ENCODE results near the gene KATNAL1. TPM values are rescaled to one million over a fixed set of nuclear protein-coding genes. Genes with fewer than 3 reads are reported as not detected.
A peak's percentile ranks its signal among the peaks of the same experiment; 100 is the strongest.

KATNAL1 gene
- total RNA-seq, 1 experiment from 2014 or later = 11.2 TPM

GRCh38 chr13:30308548-30308947, 1.2 kb upstream of the KATNAL1 start:
- H2AFZ ChIP-seq (ENCODE audit: low read length) = no peak overlapping the region
- no peaks in the 10 kb centered on the region for H3K27me3 ChIP-seq (ENCODE audit: insufficient read depth, low read length)
- no peak overlapping the region for H3K4ac ChIP-seq (ENCODE audit: low read depth, low read length)
- no peak overlapping the region for H3T11ph ChIP-seq (ENCODE audit: low read length)
- no peak overlapping the region for H4K8ac ChIP-seq (replicated peaks; ENCODE audit: insufficient read length, low read depth, low read length)
- no peak overlapping the region for H3K9ac ChIP-seq (ENCODE audit: extremely low read depth, insufficient read length, low read length)
- H2AK5ac ChIP-seq (ENCODE audit: insufficient read length, low read length) = no peak overlapping the region
- H4K5ac ChIP-seq (ENCODE audit: insufficient read length, low read depth, low read length) = no peak overlapping the region
- no peaks in the 10 kb centered on the region for H4K20me1 ChIP-seq (ENCODE audit: control insufficient read depth, insufficient read depth, insufficient read length)
- no peaks in the 10 kb centered on the region for H3K4me1 ChIP-seq (ENCODE audit: insufficient read depth, low read length)
- Mint-ChIP-seq H3K27me3 (ENCODE audit: low read depth) (no peaks in the 10 kb centered on the region), H3K36me3 (ENCODE audit: insufficient read depth in 1 of 3, low read depth in 3 of 3) (no peaks in the 10 kb centered on the region), H3K4me3 (peak overlapping the region; percentile 12 to 14; a peak in 2 of 5 replicates), H3K4me1 (peaks cover 25 to 27% of the 10 kb centered on the region in 2 experiments), H3K9me3 (no peaks in the 10 kb centered on the region), H3K27ac (no peak overlapping the region)
- H3K23ac ChIP-seq (ENCODE audit: insufficient read length, low read depth, low read length) = no peak overlapping the region
- no peak for DNase-seq
- peaks cover 2% of the 10 kb centered on the region for H3K79me1 ChIP-seq (ENCODE audit: insufficient read depth, low read depth, low read length, poor library complexity, severe bottlenecking)
- H3K27ac ChIP-seq (ENCODE audit: insufficient read length, low read depth, low read length) = no peak overlapping the region
- no peaks in the 10 kb centered on the region; the same call in 1 of the 2 replicates for H3K79me2 ChIP-seq (ENCODE audit: insufficient read depth, low read length)
- H2BK15ac ChIP-seq (ENCODE audit: low read depth, low read length) = no peak overlapping the region
- WGBS (ENCODE audit: extremely low coverage, insufficient read length, low lambda C conversion rate) = no CpG with 5 or more reads among the region's 4 CpGs
- no peak overlapping the region for H2BK12ac ChIP-seq (ENCODE audit: insufficient read length, low read depth, low read length)
- TF ChIP-seq CTCF (conservative IDR thresholded peaks at IDR 0.05) = no peak
- no peak overlapping the region for H3K56ac ChIP-seq (ENCODE audit: insufficient read length, low read depth, low read length)
- no peak overlapping the region for H2BK5ac ChIP-seq (ENCODE audit: insufficient read length, low read length)
- no peak overlapping the region for H3K4me2 ChIP-seq (ENCODE audit: insufficient read depth, insufficient read length, low read length)
- H3K14ac ChIP-seq (ENCODE audit: insufficient read depth, low read length) = no peak overlapping the region
- H2BK20ac ChIP-seq (ENCODE audit: low read depth, low read length, poor library complexity, severe bottlenecking) = no peak overlapping the region
- H3K18ac ChIP-seq (ENCODE audit: insufficient read length, low read depth, low read length) = no peak overlapping the region
- H2BK120ac ChIP-seq (ENCODE audit: low read depth, low read length, poor library complexity, severe bottlenecking) = no peak overlapping the region
- H4K91ac ChIP-seq (ENCODE audit: insufficient read length, low read depth, low read length) = no peak overlapping the region
- no peaks in the 10 kb centered on the region for H3K9me3 ChIP-seq (ENCODE audit: control insufficient read depth, low read depth, low read length)
- no peaks in the 10 kb centered on the region for H3K23me2 ChIP-seq (ENCODE audit: insufficient read length, low read depth, low read length, poor library complexity, severe bottlenecking)
